Natural killer cell (primary cell): ENCODE measurements around the gene ERCC5. TPM values are rescaled to one million over a fixed set of nuclear protein-coding genes. Genes with fewer than 3 reads are reported as not detected.

Experiments used
- ATAC-seq, 3 donors: fragments of 150-1000 bp in 2 of 3; fragments of 200-7000 bp in 1 of 3; cut with Tn5 transposase; 1 replicate in 1 of 3; 2 replicates in 2 of 3; pipeline ENCODE4 v1.10.0; 2021; ENCODE audit warnings: mild to moderate bottlenecking in 2 of 3, moderate library complexity in 2 of 3
- DNase-seq, 2 donors: peaks; one replicate each; pipeline versions ENCODE4 v3.0.0 to v3.0.0-alpha.2; 2013 to 2021; ENCODE audit warnings: mixed read lengths in 1 of 2
- H3K27ac ChIP-seq: one replicate; pipeline ENCODE4 v1.5.1; 2013; ENCODE audit warnings: mild to moderate bottlenecking, low read length
- H3K27me3 ChIP-seq: one replicate; pipeline ENCODE4 v1.6.1; 2013; ENCODE audit warnings: low read length; ENCODE audit not compliant: control insufficient read depth, insufficient read depth
- H3K36me3 ChIP-seq: one replicate; pipeline ENCODE4 v1.6.1; 2013; ENCODE audit warnings: low read length; ENCODE audit not compliant: control insufficient read depth, insufficient read depth
- H3K4me1 ChIP-seq: one replicate; pipeline ENCODE4 v1.6.1; 2013; ENCODE audit warnings: low read length; ENCODE audit not compliant: control insufficient read depth, insufficient read depth
- H3K4me3 ChIP-seq: one replicate; pipeline ENCODE4 v1.5.1; 2013; ENCODE audit warnings: low read length
- H3K9me3 ChIP-seq: one replicate; pipeline ENCODE4 v1.6.1; 2013; ENCODE audit warnings: low read length; ENCODE audit not compliant: control insufficient read depth, insufficient read depth
- H3K27ac Mint-ChIP-seq, 2 donors: one replicate each; pipeline ENCODE4 v1.8.0; 2022; ENCODE audit warnings: mild to moderate bottlenecking in 2 of 2, mixed read lengths in 2 of 2, moderate library complexity in 1 of 2
- H3K27me3 Mint-ChIP-seq, 2 donors: one replicate each; pipeline ENCODE4 v1.8.0; 2022; ENCODE audit warnings: low read depth in 2 of 2, mixed read lengths in 2 of 2
- H3K36me3 Mint-ChIP-seq: one replicate; pipeline ENCODE4 v1.8.0; 2022; ENCODE audit warnings: mixed read lengths
- H3K4me1 Mint-ChIP-seq, 2 donors: one replicate each; pipeline ENCODE4 v1.8.0; 2022; ENCODE audit warnings: mixed read lengths in 2 of 2
- H3K4me3 Mint-ChIP-seq: one replicate; pipeline ENCODE4 v1.8.0; 2022; ENCODE audit warnings: mild to moderate bottlenecking, moderate library complexity, mixed read lengths
- H3K9me3 Mint-ChIP-seq, 2 donors: one replicate each; pipeline ENCODE4 v1.8.0; 2022; ENCODE audit warnings: mixed read lengths in 2 of 2
- CTCF ChIP-seq: fragments of 200-600 bp; IDR thresholded peaks from one replicate; pipeline ENCODE4 v1.8.0; 2022; ENCODE audit warnings: antibody characterized with exemption
- WGBS: methylation state at CpG from one replicate; pipeline ENCODE4 v1.1.7; 2013; ENCODE audit warnings: missing lambda C conversion rate; ENCODE audit not compliant: insufficient coverage; 5-methylcytosine and 5-hydroxymethylcytosine counted together
- intact Hi-C: fragments of 100-400 bp; cut with micrococcal nuclease; formaldehyde crosslinking; loops from one replicate; pipeline ENCODE4 v1.14.2; 2022
- total RNA-seq, 4 donors: library from RNA; stranded (reverse); fragments of 120-200 nt in 1 of 4; gene quantifications; one replicate each; pipeline versions ENCODE4 v1.2.3 to v1.2.4, GENCODE V29; 2013 to 2022

ERCC5 gene
- total RNA-seq, 3 donors from 2014 or later (not counting 1 experiment from before 2014, with no cell fraction given): 110 to 127 (median 126) TPM

GRCh38 chr13:102825400-102825799 is 20.4 kb upstream of the ERCC5 start:
- Mint-ChIP-seq H3K27me3 (no peaks in the 10 kb centered on the region), H3K27ac (no peak overlapping the region), H3K4me1 (no peaks in the 10 kb centered on the region), H3K9me3 (no peaks in the 10 kb centered on the region), H3K36me3 (no peaks in the 10 kb centered on the region), H3K4me3 (no peak overlapping the region)
- TF ChIP-seq CTCF: no peak
- DNase-seq: no peak
- Histone ChIP-seq H3K36me3 (peaks cover 17% of the 10 kb centered on the region), H3K27ac (no peak overlapping the region), H3K9me3 (no peaks in the 10 kb centered on the region), H3K4me1 (no peaks in the 10 kb centered on the region), H3K4me3 (no peak overlapping the region), H3K27me3 (no peaks in the 10 kb centered on the region)
- 98% methylated on average over 4 of the region's 4 CpGs for WGBS
- ATAC-seq: no peak
- intact Hi-C loops: no loop called here

DNA sequence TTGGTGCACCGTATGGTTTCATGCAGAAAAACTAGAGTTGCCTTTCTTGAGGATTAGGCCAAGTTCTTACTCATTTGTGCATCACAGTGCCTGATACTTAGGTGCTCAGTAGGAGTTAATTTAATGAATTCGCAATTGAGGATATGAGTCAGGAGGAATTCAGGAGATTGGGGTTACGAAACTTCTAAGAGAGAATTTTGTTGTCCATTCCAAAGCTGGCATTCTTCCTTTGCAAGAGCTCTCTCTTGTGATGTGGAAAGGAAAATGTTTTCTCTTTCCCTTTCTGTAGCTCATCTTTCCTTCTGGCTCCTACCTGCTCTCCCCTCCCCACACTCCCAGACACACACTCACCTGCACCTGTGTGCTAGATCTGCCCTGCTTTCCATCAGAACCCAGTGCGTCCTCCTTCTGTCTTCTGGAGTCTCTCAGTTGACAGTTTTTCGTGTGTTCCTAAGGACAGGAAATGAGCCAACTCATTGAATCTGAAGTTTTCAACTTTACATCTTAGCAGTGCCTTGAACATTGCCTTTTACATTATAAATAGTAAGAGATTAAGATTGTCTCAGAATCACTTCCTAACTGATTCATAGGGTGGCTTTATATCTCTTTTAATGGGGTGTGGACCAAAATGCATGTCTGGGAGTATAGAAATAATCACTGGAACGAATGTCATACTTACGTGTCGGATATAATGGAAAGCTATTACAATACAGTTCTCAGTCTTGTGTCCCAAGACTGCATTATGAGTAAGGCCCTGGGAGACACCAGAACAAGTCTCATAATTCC is 19.7 kb upstream of the ERCC5 start:
- Mint-ChIP-seq H3K4me3 (no peak overlapping the region), H3K4me1 (no peaks in the 10 kb centered on the region), H3K27ac (no peak overlapping the region), H3K27me3 (no peaks in the 10 kb centered on the region), H3K36me3 (no peaks in the 10 kb centered on the region), H3K9me3 (no peaks in the 10 kb centered on the region)
- H3K4me1 ChIP-seq: no peaks in the 10 kb centered on the region
- ATAC-seq (no peak), DNase-seq (no peak)
- no peak for TF ChIP-seq CTCF
- H3K36me3 ChIP-seq: peaks cover 17% of the 10 kb centered on the region
- H3K27ac ChIP-seq: no peak overlapping the region
- no peak overlapping the region for H3K4me3 ChIP-seq
- 91% methylated on average over 8 of the region's 8 CpGs for WGBS
- no peaks in the 10 kb centered on the region for H3K27me3 ChIP-seq
- H3K9me3 ChIP-seq: no peaks in the 10 kb centered on the region
- intact Hi-C loops: no loop called here

DNA sequence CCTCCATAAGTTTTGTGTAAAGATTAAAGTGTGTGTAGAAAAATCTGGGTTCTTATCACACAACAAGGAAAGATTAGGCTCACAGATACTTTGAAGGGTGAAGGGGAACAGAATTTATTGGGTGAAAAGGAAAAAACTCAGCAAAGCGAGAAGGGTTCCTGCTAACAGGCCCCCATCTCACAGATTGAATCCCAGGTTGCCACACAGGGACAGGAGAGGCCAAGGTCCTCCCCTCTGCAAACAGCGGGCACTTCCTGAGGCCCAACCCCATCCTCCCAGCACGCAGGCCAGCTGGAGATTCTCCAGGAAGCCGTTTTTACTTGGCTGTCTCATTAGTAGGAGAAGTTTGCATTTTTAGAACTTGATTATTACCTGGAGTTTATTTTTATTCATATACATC is 15.2 kb upstream of the ERCC5 start:
- H3K27ac ChIP-seq: no peak overlapping the region
- H3K4me1 ChIP-seq: no peaks in the 10 kb centered on the region
- no peak for DNase-seq
- H3K9me3 ChIP-seq: no peaks in the 10 kb centered on the region
- no peak overlapping the region for H3K4me3 ChIP-seq
- no peaks in the 10 kb centered on the region for H3K4me1 Mint-ChIP-seq
- no peak for TF ChIP-seq CTCF
- peaks cover 5% of the 10 kb centered on the region for H3K36me3 ChIP-seq
- 100% methylated on average over 2 of the region's 4 CpGs for WGBS
- intact Hi-C loops: no loop called here
- ATAC-seq: no peak
- H3K27me3 ChIP-seq: no peaks in the 10 kb centered on the region
- no peak overlapping the region for H3K4me3 Mint-ChIP-seq
- peaks cover under 1% of the 10 kb centered on the region for H3K36me3 Mint-ChIP-seq
- no peak overlapping the region for H3K27ac Mint-ChIP-seq
- no peaks in the 10 kb centered on the region for H3K27me3 Mint-ChIP-seq
- no peaks in the 10 kb centered on the region for H3K9me3 Mint-ChIP-seq

GRCh38 chr13:102836471-102836870 is 9.4 kb upstream of the ERCC5 start:
- intact Hi-C loops: no loop called here
- Mint-ChIP-seq H3K27me3 (no peaks in the 10 kb centered on the region), H3K36me3 (peaks cover 12% of the 10 kb centered on the region), H3K4me3 (no peak overlapping the region), H3K27ac (no peak overlapping the region), H3K4me1 (no peaks in the 10 kb centered on the region), H3K9me3 (no peaks in the 10 kb centered on the region)
- Histone ChIP-seq H3K27ac (no peak overlapping the region), H3K36me3 (peaks cover 5% of the 10 kb centered on the region), H3K4me3 (no peak overlapping the region), H3K4me1 (no peaks in the 10 kb centered on the region), H3K9me3 (no peaks in the 10 kb centered on the region), H3K27me3 (no peaks in the 10 kb centered on the region)
- ATAC-seq: no peak
- 96% methylated on average over 4 of the region's 4 CpGs for WGBS
- DNase-seq: no peak
- no peak for TF ChIP-seq CTCF
